ENCODE data around the gene CCDC158. TPM values are rescaled to one million over a fixed set of nuclear protein-coding genes. Genes with fewer than 3 reads are reported as not detected.

Gene CCDC158
- total and polyA plus RNA-seq, 2 experiments from 2014 or later, result 0.06 TPM; not detected in 1

DNA sequence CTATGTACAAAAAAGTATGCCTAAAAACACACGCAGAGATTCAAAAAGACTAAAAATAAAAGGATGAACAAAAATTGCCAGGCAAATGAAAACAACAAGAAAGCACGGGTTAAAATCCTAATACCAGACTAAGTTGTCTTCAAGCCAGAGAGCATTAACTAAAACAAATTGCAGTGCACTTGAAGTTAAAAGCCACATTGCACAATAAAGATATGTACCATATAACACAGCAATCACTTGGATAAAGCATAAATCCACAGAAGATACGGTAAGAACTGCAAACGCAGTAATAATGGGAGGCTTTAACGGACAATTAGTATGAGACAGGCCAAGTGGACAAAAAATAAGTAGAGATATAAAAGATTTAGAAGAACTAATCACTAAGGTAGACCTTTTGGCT is 14.9 kb downstream of the CCDC158 start:
- TF ChIP-seq, protein P1, sequence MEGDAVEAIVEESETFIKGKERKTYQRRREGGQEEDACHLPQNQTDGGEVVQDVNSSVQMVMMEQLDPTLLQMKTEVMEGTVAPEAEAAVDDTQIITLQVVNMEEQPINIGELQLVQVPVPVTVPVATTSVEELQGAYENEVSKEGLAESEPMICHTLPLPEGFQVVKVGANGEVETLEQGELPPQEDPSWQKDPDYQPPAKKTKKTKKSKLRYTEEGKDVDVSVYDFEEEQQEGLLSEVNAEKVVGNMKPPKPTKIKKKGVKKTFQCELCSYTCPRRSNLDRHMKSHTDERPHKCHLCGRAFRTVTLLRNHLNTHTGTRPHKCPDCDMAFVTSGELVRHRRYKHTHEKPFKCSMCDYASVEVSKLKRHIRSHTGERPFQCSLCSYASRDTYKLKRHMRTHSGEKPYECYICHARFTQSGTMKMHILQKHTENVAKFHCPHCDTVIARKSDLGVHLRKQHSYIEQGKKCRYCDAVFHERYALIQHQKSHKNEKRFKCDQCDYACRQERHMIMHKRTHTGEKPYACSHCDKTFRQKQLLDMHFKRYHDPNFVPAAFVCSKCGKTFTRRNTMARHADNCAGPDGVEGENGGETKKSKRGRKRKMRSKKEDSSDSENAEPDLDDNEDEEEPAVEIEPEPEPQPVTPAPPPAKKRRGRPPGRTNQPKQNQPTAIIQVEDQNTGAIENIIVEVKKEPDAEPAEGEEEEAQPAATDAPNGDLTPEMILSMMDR (IDR thresholded peaks at IDR 0.05; ENCODE audit: low read depth, low read length), result no peak
- no peaks in the 10 kb centered on the region for H3K36me3 ChIP-seq
- no peaks in the 10 kb centered on the region for H3K9me3 ChIP-seq (ENCODE audit: low read depth)
- DNase-seq (ENCODE audit: low read depth in 1 of 2, low spot score in 1 of 2), result no peak
- no peak overlapping the region for H3K4me3 ChIP-seq
- no peaks in the 10 kb centered on the region for H3K4me1 ChIP-seq (ENCODE audit: low read depth)
- no peak overlapping the region for H3K27ac ChIP-seq
- no peaks in the 10 kb centered on the region for H3K27me3 ChIP-seq

DNA sequence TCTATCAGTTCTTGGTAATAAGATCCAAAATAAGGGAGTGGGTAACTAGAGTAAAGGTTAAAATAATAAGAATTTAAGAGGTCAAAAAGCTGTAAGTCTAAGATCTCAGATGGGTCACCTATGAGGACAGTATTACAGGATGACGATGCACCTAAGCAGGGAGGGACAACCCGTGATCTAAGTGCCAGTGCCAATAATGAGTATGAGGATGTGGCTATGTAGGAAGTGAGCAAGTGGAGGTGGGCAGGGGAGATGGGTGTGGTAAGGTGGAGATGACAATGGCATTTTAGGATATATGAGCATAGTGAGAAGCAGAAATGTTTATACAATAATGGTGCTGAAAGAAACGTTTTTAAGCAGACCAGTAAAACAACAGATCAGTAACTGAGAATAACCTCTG is 19.3 kb downstream of the CCDC158 start:
- no peak for DNase-seq (ENCODE audit: low read depth in 1 of 2, low spot score in 1 of 2)

DNA sequence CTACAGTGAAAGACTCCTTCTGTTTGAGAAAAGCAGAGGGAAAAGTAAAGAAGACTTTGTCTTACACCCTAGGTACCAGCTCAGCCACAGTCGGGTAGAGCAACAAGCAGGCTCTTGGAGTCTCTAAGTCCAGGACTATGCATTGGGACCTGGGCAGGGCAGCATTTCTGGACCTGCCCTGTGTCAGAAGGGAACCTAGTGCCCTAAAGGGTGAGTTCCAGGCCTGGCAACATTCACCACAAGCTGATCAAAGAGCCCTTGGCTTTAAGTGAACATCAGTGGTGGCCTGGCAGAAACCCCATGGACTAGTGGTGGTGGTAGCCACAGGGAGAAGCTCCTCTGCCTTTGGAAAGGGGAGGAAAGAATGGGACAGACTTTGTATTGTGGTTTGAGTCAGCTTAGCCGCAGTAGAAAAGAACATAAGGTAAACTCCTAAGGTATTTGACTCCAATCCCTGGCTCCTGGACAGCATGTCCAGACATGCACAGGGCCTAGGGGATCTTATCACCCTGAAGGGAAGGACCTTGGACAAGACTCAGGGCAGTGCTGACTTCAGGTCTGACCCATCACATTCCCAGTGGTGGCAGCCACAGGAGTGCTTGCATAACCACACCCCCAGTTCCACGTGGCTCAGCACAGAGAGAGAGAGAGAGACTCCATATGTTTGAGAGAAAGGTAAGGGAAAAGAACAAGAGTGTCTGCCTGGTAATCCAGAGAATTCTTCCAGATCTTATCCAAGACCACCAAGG is 32.6 kb downstream of the CCDC158 start:
- peak in 1 of 2 donors; percentile 10 for DNase-seq (ENCODE audit: low read depth in 1 of 2, low spot score in 1 of 2)
- Histone ChIP-seq H3K27me3 (no peaks in the 10 kb centered on the region), H3K36me3 (no peaks in the 10 kb centered on the region), H3K4me3 (no peak overlapping the region), H3K4me1 (ENCODE audit: low read depth) (no peaks in the 10 kb centered on the region), H3K9me3 (ENCODE audit: low read depth) (no peaks in the 10 kb centered on the region), H3K27ac (no peak overlapping the region)
- TF ChIP-seq, protein P1 (IDR thresholded peaks at IDR 0.05; ENCODE audit: low read depth, low read length), result no peak

More for the DNA sequence above, 19.3 kb downstream of the CCDC158 start:
- Histone ChIP-seq H3K27me3 (no peaks in the 10 kb centered on the region), H3K9me3 (ENCODE audit: low read depth) (no peaks in the 10 kb centered on the region), H3K4me1 (ENCODE audit: low read depth) (no peaks in the 10 kb centered on the region), H3K4me3 (no peak overlapping the region), H3K27ac (no peak overlapping the region), H3K36me3 (no peaks in the 10 kb centered on the region)
- TF ChIP-seq, protein P1 (IDR thresholded peaks at IDR 0.05; ENCODE audit: low read depth, low read length), result no peak

DNA sequence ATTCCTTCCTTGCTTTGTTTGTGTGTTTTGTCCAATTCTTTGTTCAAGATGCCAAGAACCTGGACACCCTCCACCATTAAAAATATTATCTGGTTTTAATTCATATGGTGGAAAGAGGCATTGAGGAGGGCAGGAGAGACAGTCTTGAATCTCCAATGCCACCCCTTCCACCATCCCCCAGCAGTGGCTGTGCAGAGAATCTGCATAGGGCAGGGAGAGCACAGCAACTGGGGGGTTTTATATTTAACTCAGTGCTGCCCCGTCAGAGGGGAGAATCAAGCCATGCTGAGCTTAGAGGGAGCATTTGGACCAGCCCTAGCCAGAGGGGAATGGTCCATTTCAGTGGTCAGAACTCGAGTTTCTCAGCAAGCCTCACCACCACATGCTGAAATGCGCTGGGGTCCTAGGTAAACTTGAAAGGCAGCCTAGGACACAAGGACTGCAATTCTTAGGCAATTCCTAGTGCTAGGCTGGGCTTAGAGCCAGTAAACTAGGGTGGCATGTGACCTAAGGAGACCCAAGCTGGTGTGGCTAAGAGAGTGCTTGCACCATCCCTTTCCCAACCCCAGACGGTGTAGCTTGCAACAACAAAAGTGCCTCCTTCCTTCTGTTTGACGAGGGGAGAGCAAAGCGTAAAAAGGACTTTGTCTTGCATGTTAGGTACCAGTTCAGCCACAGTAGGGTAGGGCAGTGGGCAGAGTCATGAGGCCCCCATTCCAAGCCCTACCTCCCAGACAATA is 34.2 kb downstream of the CCDC158 start:
- H3K9me3 ChIP-seq (ENCODE audit: low read depth), result no peaks in the 10 kb centered on the region
- DNase-seq (ENCODE audit: low read depth in 1 of 2, low spot score in 1 of 2), result peak in 1 of 2 donors; percentile 35
- H3K27ac ChIP-seq, result no peak overlapping the region
- H3K36me3 ChIP-seq, result no peaks in the 10 kb centered on the region
- H3K4me3 ChIP-seq, result no peak overlapping the region
- no peaks in the 10 kb centered on the region for H3K27me3 ChIP-seq
- H3K4me1 ChIP-seq (ENCODE audit: low read depth), result no peaks in the 10 kb centered on the region
- TF ChIP-seq, protein P1 (IDR thresholded peaks at IDR 0.05; ENCODE audit: low read depth, low read length), result no peak

DNA sequence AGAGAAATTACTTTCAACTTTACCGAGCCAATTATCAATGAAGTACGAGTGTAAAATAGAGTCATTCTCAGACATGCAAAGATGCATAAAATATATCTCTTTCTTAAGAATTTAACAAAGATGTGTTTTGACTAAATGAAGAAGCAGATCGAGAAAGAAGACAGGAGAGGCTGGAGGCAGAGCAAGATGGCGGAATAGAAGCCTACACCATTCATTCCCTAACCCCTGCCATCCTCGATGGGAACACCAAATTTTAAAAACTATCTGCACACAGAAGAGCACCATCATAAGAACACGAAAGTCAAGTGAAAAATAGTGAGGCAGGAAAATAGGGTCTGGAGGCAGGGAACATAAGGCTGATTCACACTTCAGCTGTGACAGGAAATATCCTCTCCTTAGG is 35.0 kb downstream of the CCDC158 start:
- no peaks in the 10 kb centered on the region for H3K4me1 ChIP-seq (ENCODE audit: low read depth)

More for the DNA sequence above, 35.0 kb downstream of the CCDC158 start:
- Histone ChIP-seq H3K27ac (no peak overlapping the region), H3K36me3 (no peaks in the 10 kb centered on the region), H3K27me3 (no peaks in the 10 kb centered on the region), H3K4me3 (no peak overlapping the region), H3K9me3 (ENCODE audit: low read depth) (no peaks in the 10 kb centered on the region)
- no peak for DNase-seq (ENCODE audit: low read depth in 1 of 2, low spot score in 1 of 2)
- TF ChIP-seq, protein P1 (IDR thresholded peaks at IDR 0.05; ENCODE audit: low read depth, low read length), result no peak

All from cardiac muscle cell (in vitro differentiated cells and primary cell).